Subcutaneous abdominal adipose tissue (tissue), 5 donors: ENCODE data around the gene ARHGEF6.
"Not testable (repeated sequence)": the region's sequence is repeated elsewhere in the genome, so short reads cannot be mapped to it uniquely, and the experiment has no call there.

Experiments used
- H3K27ac ChIP-seq: one replicate; pipeline ENCODE4 v1.7.0; 2013; ENCODE audit warnings: low read depth, mild to moderate bottlenecking, inconsistent platforms, low read length, moderate library complexity
- H3K27me3 ChIP-seq, 5 donors: one replicate each; pipeline ENCODE4 v1.7.0; 2013; ENCODE audit warnings: low read length in 5 of 5, inconsistent platforms in 1 of 5; ENCODE audit not compliant: control insufficient read depth in 5 of 5, insufficient read depth in 4 of 5
- H3K36me3 ChIP-seq, 5 donors: one replicate each; pipeline ENCODE4 v1.7.0; 2013; ENCODE audit warnings: low read length in 5 of 5; ENCODE audit not compliant: control insufficient read depth in 5 of 5, insufficient read depth in 5 of 5
- H3K4me1 ChIP-seq, 5 donors: one replicate each; pipeline ENCODE4 v1.7.0; 2013; ENCODE audit warnings: low read length in 5 of 5, mild to moderate bottlenecking in 3 of 5, moderate library complexity in 1 of 5; ENCODE audit not compliant: control insufficient read depth in 5 of 5, insufficient read depth in 5 of 5
- H3K4me3 ChIP-seq, 5 donors: one replicate each; pipeline ENCODE4 v1.7.0; 2013; ENCODE audit warnings: low read length in 5 of 5, low read depth in 1 of 5
- H3K9ac ChIP-seq, 5 donors: one replicate each; pipeline ENCODE4 v1.7.0; 2013; ENCODE audit warnings: low read length in 5 of 5, mild to moderate bottlenecking in 4 of 5, moderate library complexity in 3 of 5
- H3K9me3 ChIP-seq, 5 donors: one replicate each; pipeline ENCODE4 v1.7.0; 2013; ENCODE audit warnings: low read length in 5 of 5; ENCODE audit not compliant: control insufficient read depth in 5 of 5
- donor health status: healthy.
- donor health status: healthy.
- donor health status: healthy.
- donor health status: healthy.
- donor health status: healthy.

ARHGEF6 gene

GRCh38 chrX:136784231-136784630 lies 3.5 kb upstream of the ARHGEF6 start:
- no peaks in the 10 kb centered on the region for H3K36me3 ChIP-seq
- no peak overlapping the region for H3K9ac ChIP-seq
- no peak overlapping the region for H3K27ac ChIP-seq
- peaks cover 1 to 23% (median 12%) of the 10 kb centered on the region in 5 donors for H3K4me1 ChIP-seq
- no peaks in the 10 kb centered on the region for H3K9me3 ChIP-seq
- no peak overlapping the region for H3K4me3 ChIP-seq
- H3K27me3 ChIP-seq, result peaks cover 0 to 5% (median 0%) of the 10 kb centered on the region in 5 donors

- H3K4me3 ChIP-seq, result no peak overlapping the region
- peaks cover 1 to 33% (median 20%) of the 10 kb centered on the region in 5 donors for H3K4me1 ChIP-seq
- peaks cover 0 to 5% (median 0%) of the 10 kb centered on the region in 5 donors for H3K27me3 ChIP-seq
- H3K9me3 ChIP-seq, result no peaks in the 10 kb centered on the region
- no peak overlapping the region for H3K9ac ChIP-seq
- H3K36me3 ChIP-seq, result no peaks in the 10 kb centered on the region
- H3K27ac ChIP-seq, result no peak overlapping the region
These were observed 2.4 kb upstream of the ARHGEF6 start for GRCh38 chrX:136783159-136783558.

- peaks cover 1 to 38% (median 24%) of the 10 kb centered on the region in 5 donors for H3K4me1 ChIP-seq
- H3K4me3 ChIP-seq, result peak overlapping the region; percentile 49 to 76 (median 56)
- H3K36me3 ChIP-seq, result no peaks in the 10 kb centered on the region
- peaks cover 0 to 5% (median 0%) of the 10 kb centered on the region in 5 donors for H3K27me3 ChIP-seq
- peak overlapping the region in 3 of 5 donors; percentile 35 to 82 (median 42) for H3K9ac ChIP-seq
- H3K27ac ChIP-seq, result peak overlapping the region; percentile 86
- H3K9me3 ChIP-seq, result no peaks in the 10 kb centered on the region
These were observed 557 bp upstream of the ARHGEF6 start for GRCh38 chrX:136781180-136781797.

DNA sequence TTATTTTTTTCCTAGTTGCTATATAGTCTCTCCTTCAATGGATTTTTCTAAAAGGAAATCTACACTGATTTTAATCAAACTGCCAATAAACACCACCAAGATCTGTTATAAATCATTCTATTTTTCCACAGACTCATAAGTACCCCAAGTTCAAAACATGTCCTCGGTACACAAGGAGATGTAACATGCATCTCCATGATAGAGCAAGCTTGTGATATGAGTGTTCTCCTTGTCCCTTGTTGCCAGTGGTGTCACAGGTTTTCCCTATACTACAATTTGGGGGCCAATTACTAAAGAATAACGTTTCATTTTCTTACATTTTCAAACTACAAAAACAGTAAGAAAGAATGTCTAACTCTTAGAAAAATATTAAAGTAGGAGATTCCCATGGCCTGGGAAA lies 491 bp downstream of the ARHGEF6 start:
- peaks cover 0 to 5% (median 0%) of the 10 kb centered on the region in 5 donors for H3K27me3 ChIP-seq
- peak overlapping the region; percentile 17 to 82 (median 56) for H3K9ac ChIP-seq
- no peaks in the 10 kb centered on the region for H3K36me3 ChIP-seq
- H3K4me1 ChIP-seq, result peaks cover 1 to 38% (median 24%) of the 10 kb centered on the region in 5 donors
- H3K27ac ChIP-seq, result peak overlapping the region; percentile 86
- no peaks in the 10 kb centered on the region for H3K9me3 ChIP-seq
- peak overlapping the region; percentile 49 to 76 (median 56) for H3K4me3 ChIP-seq

GRCh38 chrX:136779346-136779781 lies 1.4 kb downstream of the ARHGEF6 start:
- Histone ChIP-seq H3K9me3 (no peaks in the 10 kb centered on the region), H3K27me3 (peaks cover 0 to 4% (median 0%) of the 10 kb centered on the region in 5 donors), H3K4me1 (peaks cover 1 to 38% (median 24%) of the 10 kb centered on the region in 5 donors), H3K36me3 (no peaks in the 10 kb centered on the region), H3K9ac (peak overlapping the region; percentile 17 to 82 (median 56)), H3K4me3 (peak overlapping the region; percentile 49 to 76 (median 56)), H3K27ac (peak overlapping the region; percentile 86)

DNA sequence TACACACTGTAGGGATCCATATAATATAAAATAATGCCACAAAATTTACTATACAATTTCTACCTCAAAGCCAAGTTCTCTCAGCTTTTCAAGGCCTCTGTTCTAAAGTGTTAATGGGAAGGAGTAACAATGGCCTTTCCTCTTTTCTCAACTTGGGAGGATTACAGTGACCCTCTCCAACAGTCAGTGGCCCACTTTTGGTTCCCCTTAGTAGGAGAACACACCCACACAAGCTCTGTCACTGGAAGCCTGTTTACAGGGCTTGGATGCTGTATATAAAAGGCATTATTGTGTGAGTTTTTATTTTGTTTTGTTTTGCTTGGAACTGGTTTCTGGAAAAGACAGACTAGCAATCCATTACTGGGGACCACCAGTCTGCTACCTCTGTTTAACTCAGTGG lies 1.8 kb downstream of the ARHGEF6 start:
- Histone ChIP-seq H3K4me3 (peak overlapping the region; percentile 49 to 76 (median 56)), H3K9ac (peak overlapping the region in 4 of 5 donors; percentile 28 to 82 (median 67)), H3K27me3 (peaks cover 0 to 4% (median 0%) of the 10 kb centered on the region in 5 donors), H3K36me3 (no peaks in the 10 kb centered on the region), H3K27ac (peak overlapping the region; percentile 86), H3K4me1 (peaks cover 1 to 38% (median 24%) of the 10 kb centered on the region in 5 donors), H3K9me3 (no peaks in the 10 kb centered on the region)

DNA sequence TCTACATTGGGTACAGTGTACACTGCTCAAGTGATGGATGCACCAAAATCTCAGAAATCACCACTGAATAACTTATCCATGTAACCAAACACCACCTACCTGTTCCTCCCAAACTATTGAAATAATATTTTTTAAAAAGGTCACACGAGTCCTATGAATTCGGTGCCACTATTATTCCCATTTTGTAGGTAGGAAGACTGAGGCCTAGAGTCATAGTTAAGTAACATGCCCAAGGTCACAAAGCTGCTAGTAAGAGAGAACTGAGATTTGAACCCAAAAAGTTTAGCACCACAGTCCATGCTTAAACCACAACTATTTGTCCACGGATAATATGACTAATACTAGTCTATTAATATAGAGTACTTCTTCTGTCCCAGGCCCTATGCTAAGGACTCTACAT lies 2.7 kb downstream of the ARHGEF6 start:
- Histone ChIP-seq H3K27ac (peak overlapping the region; percentile 86), H3K9ac (no peak overlapping the region), H3K27me3 (peaks cover 0 to 4% (median 0%) of the 10 kb centered on the region in 5 donors), H3K36me3 (peaks cover 0 to under 1% (median 0%) of the 10 kb centered on the region in 5 donors), H3K4me1 (peaks cover 1 to 38% (median 24%) of the 10 kb centered on the region in 5 donors), H3K9me3 (no peaks in the 10 kb centered on the region), H3K4me3 (peak overlapping the region in 2 of 5 donors; percentile 8 to 15)

DNA sequence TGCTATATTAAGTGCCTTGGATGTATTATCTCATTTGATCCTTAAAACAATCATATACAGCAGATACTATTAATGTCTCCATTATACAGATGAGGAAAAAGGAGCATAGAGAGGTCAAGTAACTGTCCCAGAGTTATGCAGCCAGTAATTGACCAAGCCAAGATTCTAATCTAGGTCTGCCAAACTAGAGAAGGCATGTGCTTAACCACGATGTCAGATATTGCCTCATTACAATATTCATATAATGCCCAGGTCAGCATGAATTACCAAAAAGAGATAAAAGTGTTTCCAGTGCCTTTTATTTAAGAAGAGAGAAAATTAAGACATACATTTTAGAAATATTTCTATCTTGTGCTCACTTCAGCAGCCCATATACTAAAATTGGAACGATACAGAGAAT lies 7.1 kb downstream of the ARHGEF6 start:
- H3K27me3 ChIP-seq, result peaks cover 0 to under 1% (median 0%) of the 10 kb centered on the region in 5 donors
- H3K36me3 ChIP-seq, result peaks cover 0 to 2% (median 0%) of the 10 kb centered on the region in 5 donors
- H3K9me3 ChIP-seq, result no peaks in the 10 kb centered on the region
- no peak overlapping the region for H3K9ac ChIP-seq
- no peak overlapping the region for H3K27ac ChIP-seq
- H3K4me3 ChIP-seq, result no peak overlapping the region
- H3K4me1 ChIP-seq, result peaks cover under 1 to 16% (median 12%) of the 10 kb centered on the region in 5 donors

DNA sequence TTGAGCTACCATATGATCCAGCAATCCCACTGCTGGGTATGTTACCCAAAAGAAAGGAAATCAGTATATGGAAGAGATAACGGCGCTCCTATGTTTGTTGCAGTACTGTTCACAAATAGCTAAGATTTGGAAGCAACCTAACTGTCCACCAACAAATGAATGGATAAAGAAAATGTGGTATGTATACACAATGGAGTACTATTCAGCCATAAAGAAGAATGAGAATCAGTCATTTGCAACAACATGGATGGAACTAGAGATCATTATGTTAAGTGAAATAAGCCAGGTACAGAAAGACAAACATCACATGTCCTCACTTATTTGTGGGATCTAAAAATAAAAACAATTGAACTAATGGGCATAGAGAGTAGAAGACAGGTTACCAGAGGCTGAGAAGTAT lies 8.9 kb downstream of the ARHGEF6 start:
- not testable (repeated sequence) for H3K27ac ChIP-seq, H3K9ac ChIP-seq, H3K4me3 ChIP-seq, H3K36me3 ChIP-seq, H3K9me3 ChIP-seq, H3K27me3 ChIP-seq
- peaks cover 3 to 14% (median 10%) of the 10 kb centered on the region in 5 donors for H3K4me1 ChIP-seq

- peak overlapping the region; percentile 83 for H3K27ac ChIP-seq
- H3K4me3 ChIP-seq, result peak overlapping the region in 2 of 5 donors; percentile 13 to 70
- H3K4me1 ChIP-seq, result peaks cover 3 to 33% (median 21%) of the 10 kb centered on the region in 5 donors
- H3K9ac ChIP-seq, result peak overlapping the region in 1 of 5 donors; percentile 70
- H3K36me3 ChIP-seq, result peaks cover 0 to 2% (median 0%) of the 10 kb centered on the region in 5 donors
- H3K9me3 ChIP-seq, result peaks cover 0 to 2% (median 0%) of the 10 kb centered on the region in 5 donors
- H3K27me3 ChIP-seq, result peaks cover 0 to 5% (median 0%) of the 10 kb centered on the region in 5 donors
These were observed 12.2 kb downstream of the ARHGEF6 start for GRCh38 chrX:136768469-136769084.
